HL-60 (cell line): ENCODE measurements around the gene COL11A1.

Experiments used
- DNase-seq, 2 experiments: peaks; one replicate each; pipeline ENCODE4 v3.0.0-alpha.2; 2010 to 2020; ENCODE audit warnings: low read depth in 1 of 2, low spot score in 1 of 2
- H3K27ac ChIP-seq: fragments of 250-450 bp; sonication (Bioruptor Pico); replicated peaks from 2 replicates; pipeline ENCODE4 v1.5.1; 2020; ENCODE audit warnings: mild to moderate bottlenecking, moderate library complexity
- H3K27me3 ChIP-seq: fragments of 250-450 bp; sonication (Bioruptor Pico); 2 replicates; pipeline ENCODE4 v1.5.1; 2021; ENCODE audit warnings: mild to moderate bottlenecking, moderate library complexity; ENCODE audit not compliant: insufficient read depth, poor library complexity, severe bottlenecking
- H3K4me3 ChIP-seq: replicated peaks from 2 replicates; pipeline ENCODE4 v1.5.1; 2011; ENCODE audit warnings: mild to moderate bottlenecking, control low read depth, low read length; ENCODE audit not compliant: insufficient read depth
- GABPA ChIP-seq: IDR thresholded peaks from 2 replicates; pipeline ENCODE4 v1.6.1; 2012; ENCODE audit warnings: low read depth
- POLR2AphosphoS5 ChIP-seq: IDR thresholded peaks from 2 replicates; pipeline ENCODE4 v1.6.1; 2012; ENCODE audit warnings: low read depth
- SPI1 ChIP-seq: IDR thresholded peaks from 2 replicates; pipeline ENCODE4 v1.6.1; 2012; ENCODE audit warnings: low read depth, mild to moderate bottlenecking, borderline replicate concordance
- TF ChIP-seq, protein P1 (sequence below): IDR thresholded peaks from 2 replicates; pipeline ENCODE4 v1.6.1; 2012; ENCODE audit warnings: low read depth; ENCODE audit not compliant: insufficient replicate concordance
- TF ChIP-seq, protein P2 (sequence below): IDR thresholded peaks from one replicate; pipeline ENCODE4 v1.5.1; 2011; ENCODE audit warnings: low read length, control low read depth, inconsistent platforms; ENCODE audit not compliant: insufficient read depth

Gene COL11A1

DNA sequence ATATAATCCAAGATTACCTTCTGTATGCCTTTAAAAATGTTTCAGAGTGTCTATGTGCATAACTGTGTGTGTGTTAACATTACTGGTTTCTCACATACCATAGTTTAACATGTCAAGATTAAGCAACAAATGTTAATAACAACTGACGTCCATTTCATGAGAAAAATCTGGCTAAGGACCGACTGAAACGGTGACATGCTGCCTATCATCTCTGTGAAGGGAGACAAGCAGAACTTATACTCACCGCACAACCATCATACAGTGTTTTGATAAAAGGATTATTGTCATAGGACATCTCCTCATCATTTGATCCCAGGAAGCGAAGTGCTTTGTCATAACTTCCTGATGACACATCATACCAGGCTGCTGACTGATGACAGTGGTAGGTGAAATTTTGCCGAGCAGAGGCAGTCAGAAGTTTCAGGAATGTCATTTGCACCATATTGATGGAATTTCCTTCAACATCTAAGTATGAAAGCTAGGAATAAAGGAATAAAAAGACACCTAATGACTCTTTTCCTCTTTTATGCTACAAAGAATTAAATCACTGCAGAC lies 228.8 kb downstream of the COL11A1 start:
- TF ChIP-seq POLR2AphosphoS5 (no peak), SPI1 (no peak), GABPA (no peak)
- TF ChIP-seq, protein P1, sequence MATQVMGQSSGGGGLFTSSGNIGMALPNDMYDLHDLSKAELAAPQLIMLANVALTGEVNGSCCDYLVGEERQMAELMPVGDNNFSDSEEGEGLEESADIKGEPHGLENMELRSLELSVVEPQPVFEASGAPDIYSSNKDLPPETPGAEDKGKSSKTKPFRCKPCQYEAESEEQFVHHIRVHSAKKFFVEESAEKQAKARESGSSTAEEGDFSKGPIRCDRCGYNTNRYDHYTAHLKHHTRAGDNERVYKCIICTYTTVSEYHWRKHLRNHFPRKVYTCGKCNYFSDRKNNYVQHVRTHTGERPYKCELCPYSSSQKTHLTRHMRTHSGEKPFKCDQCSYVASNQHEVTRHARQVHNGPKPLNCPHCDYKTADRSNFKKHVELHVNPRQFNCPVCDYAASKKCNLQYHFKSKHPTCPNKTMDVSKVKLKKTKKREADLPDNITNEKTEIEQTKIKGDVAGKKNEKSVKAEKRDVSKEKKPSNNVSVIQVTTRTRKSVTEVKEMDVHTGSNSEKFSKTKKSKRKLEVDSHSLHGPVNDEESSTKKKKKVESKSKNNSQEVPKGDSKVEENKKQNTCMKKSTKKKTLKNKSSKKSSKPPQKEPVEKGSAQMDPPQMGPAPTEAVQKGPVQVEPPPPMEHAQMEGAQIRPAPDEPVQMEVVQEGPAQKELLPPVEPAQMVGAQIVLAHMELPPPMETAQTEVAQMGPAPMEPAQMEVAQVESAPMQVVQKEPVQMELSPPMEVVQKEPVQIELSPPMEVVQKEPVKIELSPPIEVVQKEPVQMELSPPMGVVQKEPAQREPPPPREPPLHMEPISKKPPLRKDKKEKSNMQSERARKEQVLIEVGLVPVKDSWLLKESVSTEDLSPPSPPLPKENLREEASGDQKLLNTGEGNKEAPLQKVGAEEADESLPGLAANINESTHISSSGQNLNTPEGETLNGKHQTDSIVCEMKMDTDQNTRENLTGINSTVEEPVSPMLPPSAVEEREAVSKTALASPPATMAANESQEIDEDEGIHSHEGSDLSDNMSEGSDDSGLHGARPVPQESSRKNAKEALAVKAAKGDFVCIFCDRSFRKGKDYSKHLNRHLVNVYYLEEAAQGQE: no peak
- TF ChIP-seq, protein P2, sequence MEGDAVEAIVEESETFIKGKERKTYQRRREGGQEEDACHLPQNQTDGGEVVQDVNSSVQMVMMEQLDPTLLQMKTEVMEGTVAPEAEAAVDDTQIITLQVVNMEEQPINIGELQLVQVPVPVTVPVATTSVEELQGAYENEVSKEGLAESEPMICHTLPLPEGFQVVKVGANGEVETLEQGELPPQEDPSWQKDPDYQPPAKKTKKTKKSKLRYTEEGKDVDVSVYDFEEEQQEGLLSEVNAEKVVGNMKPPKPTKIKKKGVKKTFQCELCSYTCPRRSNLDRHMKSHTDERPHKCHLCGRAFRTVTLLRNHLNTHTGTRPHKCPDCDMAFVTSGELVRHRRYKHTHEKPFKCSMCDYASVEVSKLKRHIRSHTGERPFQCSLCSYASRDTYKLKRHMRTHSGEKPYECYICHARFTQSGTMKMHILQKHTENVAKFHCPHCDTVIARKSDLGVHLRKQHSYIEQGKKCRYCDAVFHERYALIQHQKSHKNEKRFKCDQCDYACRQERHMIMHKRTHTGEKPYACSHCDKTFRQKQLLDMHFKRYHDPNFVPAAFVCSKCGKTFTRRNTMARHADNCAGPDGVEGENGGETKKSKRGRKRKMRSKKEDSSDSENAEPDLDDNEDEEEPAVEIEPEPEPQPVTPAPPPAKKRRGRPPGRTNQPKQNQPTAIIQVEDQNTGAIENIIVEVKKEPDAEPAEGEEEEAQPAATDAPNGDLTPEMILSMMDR: no peak
- no peak overlapping the region for H3K27ac ChIP-seq
- H3K27me3 ChIP-seq: no peaks in the 10 kb centered on the region
- H3K4me3 ChIP-seq: no peak overlapping the region
- DNase-seq: no peak

DNA sequence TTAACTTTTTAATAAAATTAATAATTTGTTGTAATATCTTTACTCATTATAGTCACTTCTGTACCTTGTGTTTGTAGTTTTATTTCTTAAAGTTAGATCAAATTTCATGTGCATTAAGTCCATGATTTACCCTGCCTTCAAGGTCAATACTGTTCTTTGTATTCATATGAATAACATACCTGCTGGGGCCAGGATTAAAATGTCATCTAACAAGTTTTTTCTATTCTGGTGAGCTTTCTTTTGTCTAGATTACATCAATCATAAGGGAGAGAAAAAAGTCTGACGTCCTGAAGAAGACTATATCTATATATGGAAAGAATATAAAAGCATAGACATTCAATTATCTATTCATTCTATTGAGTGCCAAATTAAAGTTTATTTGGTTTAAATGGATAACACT lies 232.6 kb downstream of the COL11A1 start:
- no peak overlapping the region for H3K27ac ChIP-seq
- DNase-seq: no peak
- no peak overlapping the region for H3K4me3 ChIP-seq
- TF ChIP-seq SPI1 (no peak), GABPA (no peak), POLR2AphosphoS5 (no peak)
- TF ChIP-seq, protein P2: no peak
- TF ChIP-seq, protein P1: no peak
- no peaks in the 10 kb centered on the region for H3K27me3 ChIP-seq

DNA sequence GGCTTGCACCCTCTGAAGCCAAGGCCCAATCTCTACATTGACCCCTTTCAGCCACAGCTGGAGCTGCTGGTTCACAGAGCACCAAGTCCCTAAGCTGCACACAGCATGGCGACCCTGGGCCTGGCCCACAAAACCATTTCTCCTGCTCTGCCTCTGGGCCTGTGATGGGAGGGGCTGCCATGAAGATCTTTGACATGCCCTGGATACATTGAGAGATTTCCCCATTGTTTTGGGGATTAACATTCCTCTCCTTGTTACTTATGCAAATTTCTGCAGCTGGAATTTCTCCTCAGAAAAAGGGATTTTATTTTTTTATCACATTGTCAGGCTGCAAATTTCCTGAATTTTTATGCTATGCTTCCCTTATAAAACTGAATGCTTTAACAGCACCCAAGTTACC lies 235.8 kb downstream of the COL11A1 start:
- H3K27ac ChIP-seq: no peak overlapping the region
- TF ChIP-seq POLR2AphosphoS5: no peak
- no peak for TF ChIP-seq GABPA
- no peak for TF ChIP-seq SPI1
- TF ChIP-seq, protein P1: no peak
- TF ChIP-seq, protein P2: no peak
- H3K27me3 ChIP-seq: no peaks in the 10 kb centered on the region
- H3K4me3 ChIP-seq: no peak overlapping the region
- DNase-seq: no peak
